GM12801 (cell line): ENCODE results near the gene CAMK2G.

Experiments
- TF ChIP-seq, protein P1 (sequence below): IDR thresholded peaks from one replicate; pipeline ENCODE4 v1.5.1; 2011; ENCODE audit warnings: control low read depth; ENCODE audit not compliant: insufficient read length; ENCODE audit errors: extremely low read depth

Gene CAMK2G

GRCh38 chr10:73819513-73820093 lies 54.8 kb downstream of the CAMK2G start:
- TF ChIP-seq, protein P1, sequence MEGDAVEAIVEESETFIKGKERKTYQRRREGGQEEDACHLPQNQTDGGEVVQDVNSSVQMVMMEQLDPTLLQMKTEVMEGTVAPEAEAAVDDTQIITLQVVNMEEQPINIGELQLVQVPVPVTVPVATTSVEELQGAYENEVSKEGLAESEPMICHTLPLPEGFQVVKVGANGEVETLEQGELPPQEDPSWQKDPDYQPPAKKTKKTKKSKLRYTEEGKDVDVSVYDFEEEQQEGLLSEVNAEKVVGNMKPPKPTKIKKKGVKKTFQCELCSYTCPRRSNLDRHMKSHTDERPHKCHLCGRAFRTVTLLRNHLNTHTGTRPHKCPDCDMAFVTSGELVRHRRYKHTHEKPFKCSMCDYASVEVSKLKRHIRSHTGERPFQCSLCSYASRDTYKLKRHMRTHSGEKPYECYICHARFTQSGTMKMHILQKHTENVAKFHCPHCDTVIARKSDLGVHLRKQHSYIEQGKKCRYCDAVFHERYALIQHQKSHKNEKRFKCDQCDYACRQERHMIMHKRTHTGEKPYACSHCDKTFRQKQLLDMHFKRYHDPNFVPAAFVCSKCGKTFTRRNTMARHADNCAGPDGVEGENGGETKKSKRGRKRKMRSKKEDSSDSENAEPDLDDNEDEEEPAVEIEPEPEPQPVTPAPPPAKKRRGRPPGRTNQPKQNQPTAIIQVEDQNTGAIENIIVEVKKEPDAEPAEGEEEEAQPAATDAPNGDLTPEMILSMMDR = no peak

DNA sequence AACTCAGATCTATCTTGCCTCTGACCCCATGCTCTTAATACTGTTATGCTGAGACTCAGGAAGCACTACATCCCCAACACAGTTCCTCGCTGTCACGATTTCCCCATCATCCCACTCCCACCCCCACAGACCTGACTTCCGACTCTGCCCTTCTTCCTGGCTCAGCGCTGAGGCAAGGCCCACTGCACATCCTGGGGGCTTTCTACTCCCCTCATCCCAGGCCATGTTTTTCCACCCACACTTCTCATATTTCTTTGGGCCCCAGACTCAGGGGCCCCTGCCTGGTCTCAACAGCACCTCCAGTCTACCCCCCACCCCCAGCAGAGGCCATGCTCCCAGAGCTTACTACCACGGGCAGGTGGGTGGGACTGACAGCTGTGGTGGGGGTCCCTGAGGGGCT lies 55.3 kb downstream of the CAMK2G start:
- TF ChIP-seq, protein P1 = no peak

DNA sequence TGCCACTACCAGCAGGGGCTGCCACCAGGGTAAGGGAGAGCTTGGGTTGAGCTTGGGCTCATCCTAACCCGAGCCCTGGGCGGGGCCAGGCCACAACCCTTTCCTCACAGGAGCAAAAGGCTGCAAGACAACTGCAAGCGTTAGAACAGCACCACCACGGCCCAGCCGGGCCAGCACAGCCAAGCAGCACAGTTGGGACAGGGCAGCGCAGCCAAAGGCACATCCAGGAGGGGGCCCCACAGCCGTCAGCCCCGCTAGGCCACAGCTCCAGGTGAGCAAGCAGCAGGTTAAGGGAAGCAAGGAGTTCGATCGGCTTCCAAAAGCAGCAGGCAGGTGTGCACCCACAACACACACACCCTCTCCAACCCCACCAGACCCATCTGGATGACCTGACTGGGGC lies 56.0 kb downstream of the CAMK2G start:
- TF ChIP-seq, protein P1 = no peak

- TF ChIP-seq, protein P1 = no peak
Observed at GRCh38 chr10:73817826-73818225, 56.5 kb downstream of the CAMK2G start.

- TF ChIP-seq, protein P1 = no peak
Observed at GRCh38 chr10:73816917-73817729, 57.2 kb downstream of the CAMK2G start.

- TF ChIP-seq, protein P1 = no peak
Observed at GRCh38 chr10:73815719-73816030, 58.7 kb downstream of the CAMK2G start.

DNA sequence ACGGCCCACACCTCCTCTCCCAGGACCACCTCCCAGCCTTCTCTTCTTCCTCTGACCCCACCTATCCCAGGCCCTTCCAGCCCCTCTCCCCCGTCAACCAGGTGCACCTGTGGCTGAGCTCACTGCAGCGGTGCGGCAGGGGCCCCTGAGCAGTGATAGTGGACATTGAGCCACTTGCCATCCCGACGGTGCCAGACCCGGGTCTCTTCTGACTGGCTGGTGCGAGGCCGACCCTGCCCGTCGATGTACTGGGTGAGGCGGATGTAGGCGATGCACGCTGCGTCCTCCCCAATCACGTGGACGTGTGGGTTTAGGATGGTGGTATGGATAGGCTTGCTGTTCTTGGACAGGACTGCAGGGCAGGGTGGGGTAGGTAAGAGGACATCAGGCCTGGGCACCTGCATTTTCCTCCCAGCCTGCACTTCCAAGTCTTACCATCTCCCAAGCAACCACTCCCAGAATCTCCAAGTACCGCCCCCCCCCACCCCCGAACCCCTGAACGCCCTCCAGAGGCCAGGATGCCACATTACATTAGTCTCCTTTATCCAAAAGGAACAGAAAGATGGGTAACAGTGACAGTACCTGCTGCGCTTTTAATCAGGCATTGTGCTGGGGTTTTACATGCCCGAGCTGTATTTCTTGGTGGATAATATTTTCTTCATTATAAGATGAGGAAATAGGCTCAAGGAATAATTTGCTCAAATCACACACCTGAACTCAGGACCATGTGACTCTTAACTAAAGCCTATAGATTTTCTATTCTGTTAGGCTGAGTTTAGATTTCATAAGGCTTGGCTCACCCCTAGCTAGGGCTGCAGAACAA lies 59.2 kb downstream of the CAMK2G start:
- TF ChIP-seq, protein P1 = no peak
